ENCODE measurements around the gene CD3E. TPM values are rescaled to one million over a fixed set of nuclear protein-coding genes. Genes with fewer than 3 reads are reported as not detected.

CD3E gene
- total and polyA plus RNA-seq, 9 of the 15 experiments (the other 6 are each of a cell fraction or from before 2014, with no cell fraction given) = 0.07 to 0.62 (median 0.19) TPM; not detected in 5

DNA sequence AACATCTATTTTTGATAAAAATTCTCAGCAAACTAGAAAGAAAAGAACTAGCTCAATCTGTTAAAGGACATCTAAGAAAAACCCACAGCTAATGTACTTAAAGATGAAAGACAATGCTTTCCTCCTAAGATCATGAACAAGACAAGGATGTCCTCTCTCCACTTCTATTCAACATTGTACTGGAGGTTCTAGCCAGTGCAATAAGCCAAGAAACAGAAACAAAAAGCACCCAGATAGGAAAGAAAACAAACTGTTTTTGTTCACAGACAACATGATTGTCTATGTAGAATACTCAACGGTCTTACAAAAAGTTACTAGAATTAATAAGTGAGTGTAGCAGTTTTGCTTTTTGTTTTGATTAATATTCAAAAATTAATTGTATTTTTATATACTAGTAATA is 30.2 kb downstream of the CD3E start:
- Histone ChIP-seq H2AFZ (ENCODE audit: low read depth, low read length) (no peak overlapping the region), H3K9me1 (ENCODE audit: control insufficient read depth, insufficient read depth, low read length) (no peaks in the 10 kb centered on the region), H3K36me3 (ENCODE audit: control insufficient read depth, insufficient read depth, low read length) (no peaks in the 10 kb centered on the region), H4K20me1 (replicated peaks; ENCODE audit: control insufficient read depth, insufficient read depth, low read length) (no peaks in the 10 kb centered on the region), H3K27me3 (ENCODE audit: control insufficient read depth in 2 of 2, insufficient read depth in 2 of 2, low read length in 2 of 2) (no peaks in the 10 kb centered on the region), H3K4me1 (replicated peaks in 1 of 2; ENCODE audit: control insufficient read depth in 2 of 2, insufficient read depth in 2 of 2, low read length in 2 of 2) (peaks cover 7 to 16% of the 10 kb centered on the region in 2 experiments), H3K79me2 (ENCODE audit: control insufficient read depth, insufficient read depth, low read length) (no peaks in the 10 kb centered on the region), H3K27ac (ENCODE audit: extremely low read depth, low read depth, low read length) (no peak overlapping the region), H3K9me3 (replicated peaks; ENCODE audit: control insufficient read depth, insufficient read depth, low read depth, low read length) (no peaks in the 10 kb centered on the region), H3K9ac (ENCODE audit: insufficient read depth in 1 of 2, low read depth in 2 of 2, low read length in 2 of 2) (no peak overlapping the region), H3K4me3 (no peak overlapping the region), H3K4me2 (ENCODE audit: insufficient read depth, low read length) (no peak overlapping the region)
- WGBS (ENCODE audit: insufficient coverage, low coverage, missing lambda C conversion rate) = 18% methylated on average over 1 of the region's 1 CpG
- intact Hi-C loops (cut with micrococcal nuclease) (no loop called here), in situ Hi-C loops (cut with MboI) (no loop called here)
- POLR2A ChIA-PET = no interaction called here
- ATAC-seq (no peak), FAIRE-seq (no peak), DNase-seq (ENCODE audit: extremely low read depth in 1 of 4, low spot score in 3 of 4) (no peak)
- TF ChIP-seq KAT8 (IDR thresholded peaks at IDR 0.05; ENCODE audit: low read depth) = no peak
- no peak for TF ChIP-seq FUS (optimal IDR thresholded peaks at IDR 0.05; ENCODE audit: low read depth, low read length)
- TF ChIP-seq ZNF766 (CRISPR knock-in tag; conservative IDR thresholded peaks at IDR 0.05) = no peak
- no peak for TF ChIP-seq MBD2 (IDR thresholded peaks at IDR 0.05; ENCODE audit: borderline replicate concordance, low read depth)
- TF ChIP-seq, protein P1, sequence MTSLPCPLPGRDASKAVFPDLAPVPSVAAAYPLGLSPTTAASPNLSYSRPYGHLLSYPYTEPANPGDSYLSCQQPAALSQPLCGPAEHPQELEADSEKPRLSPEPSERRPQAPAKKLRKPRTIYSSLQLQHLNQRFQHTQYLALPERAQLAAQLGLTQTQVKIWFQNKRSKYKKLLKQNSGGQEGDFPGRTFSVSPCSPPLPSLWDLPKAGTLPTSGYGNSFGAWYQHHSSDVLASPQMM (CRISPR knock-in tag; IDR thresholded peaks at IDR 0.05) = no peak
- TF ChIP-seq ELF1 (tag; IDR thresholded peaks at IDR 0.05) = no peak
- TF ChIP-seq, protein P2, sequence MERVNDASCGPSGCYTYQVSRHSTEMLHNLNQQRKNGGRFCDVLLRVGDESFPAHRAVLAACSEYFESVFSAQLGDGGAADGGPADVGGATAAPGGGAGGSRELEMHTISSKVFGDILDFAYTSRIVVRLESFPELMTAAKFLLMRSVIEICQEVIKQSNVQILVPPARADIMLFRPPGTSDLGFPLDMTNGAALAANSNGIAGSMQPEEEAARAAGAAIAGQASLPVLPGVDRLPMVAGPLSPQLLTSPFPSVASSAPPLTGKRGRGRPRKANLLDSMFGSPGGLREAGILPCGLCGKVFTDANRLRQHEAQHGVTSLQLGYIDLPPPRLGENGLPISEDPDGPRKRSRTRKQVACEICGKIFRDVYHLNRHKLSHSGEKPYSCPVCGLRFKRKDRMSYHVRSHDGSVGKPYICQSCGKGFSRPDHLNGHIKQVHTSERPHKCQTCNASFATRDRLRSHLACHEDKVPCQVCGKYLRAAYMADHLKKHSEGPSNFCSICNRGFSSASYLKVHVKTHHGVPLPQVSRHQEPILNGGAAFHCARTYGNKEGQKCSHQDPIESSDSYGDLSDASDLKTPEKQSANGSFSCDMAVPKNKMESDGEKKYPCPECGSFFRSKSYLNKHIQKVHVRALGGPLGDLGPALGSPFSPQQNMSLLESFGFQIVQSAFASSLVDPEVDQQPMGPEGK (CRISPR knock-in tag; IDR thresholded peaks at IDR 0.05; ENCODE audit: borderline replicate concordance) = no peak
- TF ChIP-seq ZNF436 (CRISPR knock-in tag; IDR thresholded peaks at IDR 0.05) = no peak
- no peak for TF ChIP-seq ZNF217 (CRISPR knock-in tag; IDR thresholded peaks at IDR 0.05)
- TF ChIP-seq NFE2L1 (tag; IDR thresholded peaks at IDR 0.05; ENCODE audit: borderline replicate concordance, low read depth) = no peak
- no peak for TF ChIP-seq BRF1 (IDR thresholded peaks at IDR 0.05; ENCODE audit: borderline replicate concordance, extremely low read depth, insufficient read length)
- TF ChIP-seq, protein P3, sequence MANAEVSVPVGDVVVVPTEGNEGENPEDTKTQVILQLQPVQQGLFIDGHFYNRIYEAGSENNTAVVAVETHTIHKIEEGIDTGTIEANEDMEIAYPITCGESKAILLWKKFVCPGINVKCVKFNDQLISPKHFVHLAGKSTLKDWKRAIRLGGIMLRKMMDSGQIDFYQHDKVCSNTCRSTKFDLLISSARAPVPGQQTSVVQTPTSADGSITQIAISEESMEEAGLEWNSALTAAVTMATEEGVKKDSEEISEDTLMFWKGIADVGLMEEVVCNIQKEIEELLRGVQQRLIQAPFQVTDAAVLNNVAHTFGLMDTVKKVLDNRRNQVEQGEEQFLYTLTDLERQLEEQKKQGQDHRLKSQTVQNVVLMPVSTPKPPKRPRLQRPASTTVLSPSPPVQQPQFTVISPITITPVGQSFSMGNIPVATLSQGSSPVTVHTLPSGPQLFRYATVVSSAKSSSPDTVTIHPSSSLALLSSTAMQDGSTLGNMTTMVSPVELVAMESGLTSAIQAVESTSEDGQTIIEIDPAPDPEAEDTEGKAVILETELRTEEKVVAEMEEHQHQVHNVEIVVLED (CRISPR knock-in tag; IDR thresholded peaks at IDR 0.05) = no peak
- CTCF ChIA-PET (ENCODE audit: low intra/inter-chr PET ratio) = no interaction called here
- no TSS peak for BruUV-seq (replicated peaks)

Measured in K562 (cell line).